ENCODE data around the gene ZSWIM4.
"Not testable (repeated sequence)": the region's sequence is repeated elsewhere in the genome, so short reads cannot be mapped to it uniquely, and the experiment has no call there.

The ZSWIM4 gene

GRCh38 chr19:13778847-13779246 lies 16.4 kb upstream of the ZSWIM4 start:
- DNase-seq = no peak

- DNase-seq = not testable (repeated sequence)
Observed at GRCh38 chr19:13779794-13780193, 15.4 kb upstream of the ZSWIM4 start.

GRCh38 chr19:13781547-13781946 lies 13.7 kb upstream of the ZSWIM4 start:
- no peak for DNase-seq

GRCh38 chr19:13782537-13782936 lies 12.7 kb upstream of the ZSWIM4 start:
- DNase-seq = no peak

GRCh38 chr19:13783565-13784500 lies 11.4 kb upstream of the ZSWIM4 start:
- DNase-seq = no peak

- peak; percentile 37 for DNase-seq
Observed at GRCh38 chr19:13784731-13785452, 10.4 kb upstream of the ZSWIM4 start.

- peak; percentile 15 for DNase-seq
Observed at GRCh38 chr19:13788991-13789390, 6.3 kb upstream of the ZSWIM4 start.

GRCh38 chr19:13790354-13790753 lies 4.9 kb upstream of the ZSWIM4 start:
- no peak for DNase-seq

GRCh38 chr19:13793317-13793716 lies 1.9 kb upstream of the ZSWIM4 start:
- DNase-seq = not testable (repeated sequence)

GRCh38 chr19:13794398-13794756 lies 866 bp upstream of the ZSWIM4 start:
- no peak for DNase-seq

- no peak for DNase-seq
Observed at GRCh38 chr19:13795595-13796300, 505 bp downstream of the ZSWIM4 start.

- DNase-seq = no peak
Observed at GRCh38 chr19:13796301-13797057, 1.2 kb downstream of the ZSWIM4 start.

- no peak for DNase-seq
Observed at GRCh38 chr19:13797058-13797440, 1.8 kb downstream of the ZSWIM4 start.

GRCh38 chr19:13797870-13798269 lies 2.6 kb downstream of the ZSWIM4 start:
- no peak for DNase-seq

GRCh38 chr19:13799669-13800068 lies 4.4 kb downstream of the ZSWIM4 start:
- no peak for DNase-seq

GRCh38 chr19:13803038-13803437 lies 7.8 kb downstream of the ZSWIM4 start:
- DNase-seq = no peak

GRCh38 chr19:13804830-13805683 lies 9.8 kb downstream of the ZSWIM4 start:
- no peak for DNase-seq

- DNase-seq = no peak
Observed at GRCh38 chr19:13806728-13807127, 11.5 kb downstream of the ZSWIM4 start.

- DNase-seq = no peak
Observed at GRCh38 chr19:13807421-13808021, 12.3 kb downstream of the ZSWIM4 start.

- no peak for DNase-seq
Observed at GRCh38 chr19:13808856-13809255, 13.6 kb downstream of the ZSWIM4 start.

GRCh38 chr19:13812544-13812943 lies 17.3 kb downstream of the ZSWIM4 start:
- no peak for DNase-seq

All from KG1 (cell line).